HG02840 (cell line): ENCODE data around the gene AUNIP.

Experiments
- ATAC-seq: cut with Tn5 transposase; IDR thresholded peaks from one replicate; pipeline ENCODE4 v1.9.1; 2021; ENCODE audit warnings: mild to moderate bottlenecking, moderate library complexity, moderate number of reproducible peaks; ENCODE audit not compliant: unreplicated experiment, low FRiP score

The AUNIP gene

GRCh38 chr1:25889470-25889869 is 30.2 kb upstream of the AUNIP start:
- ATAC-seq: no peak

GRCh38 chr1:25888426-25888987 is 29.2 kb upstream of the AUNIP start:
- ATAC-seq: no peak

- ATAC-seq: no peak
Observed at GRCh38 chr1:25885602-25886001, 26.3 kb upstream of the AUNIP start.

- no peak for ATAC-seq
Observed at GRCh38 chr1:25881266-25881665, 22.0 kb upstream of the AUNIP start.

GRCh38 chr1:25880518-25880917 is 21.3 kb upstream of the AUNIP start:
- no peak for ATAC-seq

- no peak for ATAC-seq
Observed at GRCh38 chr1:25879675-25880074, 20.4 kb upstream of the AUNIP start.

- no peak for ATAC-seq
Observed at GRCh38 chr1:25878690-25879089, 19.4 kb upstream of the AUNIP start.

GRCh38 chr1:25877155-25877554 is 17.9 kb upstream of the AUNIP start:
- no peak for ATAC-seq

- no peak for ATAC-seq
Observed at GRCh38 chr1:25876693-25877077, 17.4 kb upstream of the AUNIP start.

GRCh38 chr1:25875856-25876692 is 16.8 kb upstream of the AUNIP start:
- ATAC-seq: no peak

- ATAC-seq: no peak
Observed at GRCh38 chr1:25875154-25875855, 16.0 kb upstream of the AUNIP start, which contains the start of gene PAQR7. Gene PAQR7 (minus strand): TSS chr1:25875708. CDS start chr1:25863839, 11,869 bp downstream.

- ATAC-seq: no peak
Observed at GRCh38 chr1:25874635-25875153, 15.4 kb upstream of the AUNIP start.

- no peak for ATAC-seq
Observed at GRCh38 chr1:25874209-25874608, 15.0 kb upstream of the AUNIP start.

GRCh38 chr1:25873120-25873519 is 13.9 kb upstream of the AUNIP start:
- ATAC-seq: no peak

- no peak for ATAC-seq
Observed at GRCh38 chr1:25872713-25873112, 13.5 kb upstream of the AUNIP start.

GRCh38 chr1:25871704-25872494 is 12.6 kb upstream of the AUNIP start:
- ATAC-seq: no peak

GRCh38 chr1:25871086-25871703 is 11.9 kb upstream of the AUNIP start:
- no peak for ATAC-seq

GRCh38 chr1:25870614-25871013 is 11.4 kb upstream of the AUNIP start:
- ATAC-seq: no peak

- no peak for ATAC-seq
Observed at GRCh38 chr1:25869909-25870606, 10.8 kb upstream of the AUNIP start.
